HEK293 (cell line): ENCODE results near the gene BCAS3.

Source experiments
- CTCF ChIA-PET: fragments of 350-600 bp; formaldehyde crosslinking; extraction: SDS; loops from one replicate; lab custom pipeline; 2021; ENCODE audit warnings: antibody characterized with exemption; lab: Yijun Ruan, JAX
- POLR2A ChIA-PET: fragments of 300-600 bp; formaldehyde crosslinking; extraction: SDS; loops from one replicate; lab custom pipeline; 2020; ENCODE audit warnings: antibody characterized with exemption, inconsistent platforms; lab: Yijun Ruan, JAX
- H3K27ac ChIP-seq: fragments of 200-500 bp; sonication (Bioruptor generic); 2 replicates; pipeline ENCODE4 v1.5.1; 2014; ENCODE audit warnings: low read depth, low read length, control low read depth, inconsistent platforms; ENCODE audit errors: extremely low read depth
- H3K36me3 ChIP-seq, 2 experiments: fragments of 200-500 bp in 1 of 2; sonication (Bioruptor generic) in 1 of 2; 1 replicate in 1 of 2; 2 replicates in 1 of 2; pipeline ENCODE4 v1.5.1; 2014 to 2017; ENCODE audit warnings: inconsistent platforms in 2 of 2, low read length in 2 of 2; ENCODE audit not compliant: control insufficient read depth in 2 of 2, insufficient read depth in 1 of 2
- H3K4me1 ChIP-seq: fragments of 200-500 bp; sonication (Bioruptor generic); 2 replicates; pipeline ENCODE4 v1.5.1; 2014; ENCODE audit warnings: mild to moderate bottlenecking, low read length, inconsistent platforms; ENCODE audit not compliant: control insufficient read depth, insufficient read depth
- H3K4me3 ChIP-seq: 2 replicates; pipeline ENCODE4 v1.5.1; 2011; ENCODE audit warnings: low read depth, mild to moderate bottlenecking, control low read depth, low read length, moderate library complexity
- H3K9me3 ChIP-seq: fragments of 200-500 bp; sonication (Bioruptor generic); 2 replicates; pipeline ENCODE4 v1.5.1; 2014; ENCODE audit warnings: low read depth, low read length, inconsistent platforms; ENCODE audit not compliant: control insufficient read depth, insufficient read depth
- ATF2 ChIP-seq: fragments of 450-650 bp; formaldehyde crosslinking; IDR thresholded peaks from 2 replicates; pipeline ENCODE4 v1.5.1; 2016; ENCODE audit warnings: missing biosample characterization, missing genetic modification characterization, low read depth
- GLI4 ChIP-seq: fragments of 450-650 bp; formaldehyde crosslinking; IDR thresholded peaks from 2 replicates; pipeline ENCODE4 v1.5.1; 2016; ENCODE audit warnings: missing biosample characterization, missing genetic modification characterization
- GLIS1 ChIP-seq: fragments of 450-650 bp; formaldehyde crosslinking; IDR thresholded peaks from 2 replicates; pipeline ENCODE4 v1.5.1; 2016; ENCODE audit warnings: missing biosample characterization, missing genetic modification characterization
- HOXD13 ChIP-seq: sonication (generic); formaldehyde crosslinking; IDR thresholded peaks from 2 replicates; pipeline ENCODE4 v1.8.0; 2022; ENCODE audit warnings: missing genetic modification reagents, borderline replicate concordance
- SETDB1 ChIP-seq: IDR thresholded peaks from one replicate; pipeline ENCODE4 v1.6.1; 2017; ENCODE audit warnings: mild to moderate bottlenecking, low read length, moderate library complexity, mixed read lengths; ENCODE audit not compliant: insufficient read length
- ZBTB10 ChIP-seq: fragments of 450-650 bp; formaldehyde crosslinking; IDR thresholded peaks from 2 replicates; pipeline ENCODE4 v1.5.1; 2016; ENCODE audit warnings: missing biosample characterization, missing genetic modification characterization
- ZNF10 ChIP-seq: fragments of 450-650 bp; formaldehyde crosslinking; IDR thresholded peaks from 2 replicates; pipeline ENCODE4 v1.5.1; 2017; ENCODE audit warnings: missing biosample characterization, missing genetic modification characterization
- ZNF174 ChIP-seq: fragments of 450-650 bp; formaldehyde crosslinking; IDR thresholded peaks from 2 replicates; pipeline ENCODE4 v1.5.0; 2017; ENCODE audit warnings: missing biosample characterization, mild to moderate bottlenecking, missing genetic modification characterization
- ZNF24 ChIP-seq: fragments of 450-650 bp; formaldehyde crosslinking; IDR thresholded peaks from 2 replicates; pipeline ENCODE4 v1.5.1; 2016; ENCODE audit warnings: missing biosample characterization, missing genetic modification characterization
- ZNF26 ChIP-seq: fragments of 450-650 bp; formaldehyde crosslinking; IDR thresholded peaks from 2 replicates; pipeline ENCODE4 v1.5.1; 2016; ENCODE audit warnings: missing biosample characterization, missing genetic modification characterization
- ZNF394 ChIP-seq: fragments of 450-650 bp; formaldehyde crosslinking; IDR thresholded peaks from 2 replicates; pipeline ENCODE4 v1.5.1; 2016; ENCODE audit warnings: missing biosample characterization, missing genetic modification characterization, mild to moderate bottlenecking, moderate library complexity, borderline replicate concordance
- ZNF48 ChIP-seq: fragments of 450-650 bp; formaldehyde crosslinking; IDR thresholded peaks from 2 replicates; pipeline ENCODE4 v1.5.1; 2016; ENCODE audit warnings: missing biosample characterization, missing genetic modification characterization
- ZNF660 ChIP-seq: fragments of 450-650 bp; IDR thresholded peaks from 2 replicates; pipeline ENCODE4 v1.5.1; 2018; ENCODE audit warnings: missing biosample characterization, mild to moderate bottlenecking, missing genetic modification characterization
- ZNF670 ChIP-seq: fragments of 450-650 bp; formaldehyde crosslinking; IDR thresholded peaks from 2 replicates; pipeline ENCODE4 v1.5.1; 2016; ENCODE audit warnings: missing biosample characterization, missing genetic modification characterization, low read depth
- ZNF768 ChIP-seq: fragments of 450-650 bp; formaldehyde crosslinking; IDR thresholded peaks from 2 replicates; pipeline ENCODE4 v1.5.1; 2018; ENCODE audit warnings: missing biosample characterization, mild to moderate bottlenecking, missing genetic modification characterization
- ZNF791 ChIP-seq: fragments of 450-650 bp; formaldehyde crosslinking; IDR thresholded peaks from 2 replicates; pipeline ENCODE4 v1.5.1; 2016; ENCODE audit warnings: missing biosample characterization, missing genetic modification characterization
- ZNF792 ChIP-seq: fragments of 450-650 bp; formaldehyde crosslinking; IDR thresholded peaks from 2 replicates; pipeline ENCODE4 v1.5.1; 2016; ENCODE audit warnings: missing biosample characterization, missing genetic modification characterization
- ZNF837 ChIP-seq: fragments of 450-650 bp; formaldehyde crosslinking; IDR thresholded peaks from 2 replicates; pipeline ENCODE4 v1.5.1; 2016; ENCODE audit warnings: missing biosample characterization, missing genetic modification characterization
- TF ChIP-seq, protein P1 (sequence below): fragments of 450-650 bp; formaldehyde crosslinking; IDR thresholded peaks from 2 replicates; pipeline ENCODE4 v1.5.1; 2016; ENCODE audit warnings: missing biosample characterization, missing genetic modification characterization

BCAS3 gene

GRCh38 chr17:61057257-61057656 lies 379.6 kb downstream of the BCAS3 start (continued):
- TF ChIP-seq ZNF394 (tag by site-specific recombination), result no peak
- no peak for TF ChIP-seq GLIS1 (tag by site-specific recombination)

GRCh38 chr17:61058066-61058465 lies 380.4 kb downstream of the BCAS3 start:
- ChIA-PET CTCF (interaction anchor here (0.9 kb wide), 1 partner anchor 86 kb away, joined by 4 read pairs; no protein-coding TSS in a partner anchor), POLR2A (no interaction called here)
- H3K36me3 ChIP-seq, result no peaks in the 10 kb centered on the region
- TF ChIP-seq ZNF24 (tag by site-specific recombination) (no peak), ZNF48 (tag by site-specific recombination) (no peak), ZNF837 (tag by site-specific recombination) (no peak)
- H3K9me3 ChIP-seq, result no peaks in the 10 kb centered on the region
- no peak overlapping the region for H3K27ac ChIP-seq
- no peak overlapping the region for H3K4me3 ChIP-seq
- no peaks in the 10 kb centered on the region for H3K4me1 ChIP-seq

DNA sequence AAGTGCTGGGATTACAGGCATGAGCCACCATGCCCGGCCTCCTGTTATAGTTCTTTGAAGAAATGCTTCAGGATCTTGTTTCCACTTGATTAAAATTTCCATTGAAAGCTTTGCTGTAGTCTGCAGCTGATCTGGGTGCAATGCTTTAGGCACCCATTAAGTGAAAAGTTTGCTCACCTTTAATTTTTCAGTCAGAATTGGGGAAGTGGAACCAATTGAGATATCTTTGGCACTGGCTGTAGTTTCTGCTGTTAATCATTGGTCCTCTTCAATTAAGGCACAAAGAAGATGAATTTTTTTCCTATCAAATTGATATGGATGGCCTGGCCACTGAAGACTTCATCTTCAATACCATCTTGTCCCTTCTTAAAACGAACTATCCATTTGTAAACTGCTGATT lies 385.9 kb downstream of the BCAS3 start:
- Histone ChIP-seq H3K4me1 (peaks cover 9% of the 10 kb centered on the region), H3K27ac (no peak overlapping the region), H3K9me3 (no peaks in the 10 kb centered on the region), H3K36me3 (no peaks in the 10 kb centered on the region), H3K4me3 (no peak overlapping the region)
- POLR2A ChIA-PET, result interaction anchor here (1.2 kb wide), 1 partner anchor 336 kb away, joined by 3 read pairs; the partner anchor contains the start of gene TBX2
- CTCF ChIA-PET, result no interaction called here
- TF ChIP-seq ZNF660 (tag by site-specific recombination) (no peak), ZNF768 (tag by site-specific recombination) (no peak), ZNF26 (tag by site-specific recombination) (no peak), ZNF792 (tag by site-specific recombination) (no peak), ZNF174 (tag by site-specific recombination) (no peak), GLI4 (tag by site-specific recombination) (no peak), ZNF791 (no peak), ATF2 (tag by site-specific recombination) (no peak), SETDB1 (no peak), ZNF10 (tag by site-specific recombination) (no peak), HOXD13 (CRISPR knock-in tag) (no peak)

- Histone ChIP-seq H3K36me3 (no peaks in the 10 kb centered on the region), H3K9me3 (no peaks in the 10 kb centered on the region), H3K4me3 (no peak overlapping the region), H3K27ac (no peak overlapping the region), H3K4me1 (peaks cover 9% of the 10 kb centered on the region)
- ChIA-PET CTCF (interaction anchor here (1.2 kb wide), 1 partner anchor 26 kb away, joined by 6 read pairs; no protein-coding TSS in a partner anchor), POLR2A (interaction anchor here (1.2 kb wide), 1 partner anchor 335 kb away, joined by 3 read pairs; the partner anchor contains the start of gene TBX2)
- TF ChIP-seq ZBTB10 (tag by site-specific recombination) (no peak), ZNF670 (tag by site-specific recombination) (no peak)
- TF ChIP-seq, protein P1, sequence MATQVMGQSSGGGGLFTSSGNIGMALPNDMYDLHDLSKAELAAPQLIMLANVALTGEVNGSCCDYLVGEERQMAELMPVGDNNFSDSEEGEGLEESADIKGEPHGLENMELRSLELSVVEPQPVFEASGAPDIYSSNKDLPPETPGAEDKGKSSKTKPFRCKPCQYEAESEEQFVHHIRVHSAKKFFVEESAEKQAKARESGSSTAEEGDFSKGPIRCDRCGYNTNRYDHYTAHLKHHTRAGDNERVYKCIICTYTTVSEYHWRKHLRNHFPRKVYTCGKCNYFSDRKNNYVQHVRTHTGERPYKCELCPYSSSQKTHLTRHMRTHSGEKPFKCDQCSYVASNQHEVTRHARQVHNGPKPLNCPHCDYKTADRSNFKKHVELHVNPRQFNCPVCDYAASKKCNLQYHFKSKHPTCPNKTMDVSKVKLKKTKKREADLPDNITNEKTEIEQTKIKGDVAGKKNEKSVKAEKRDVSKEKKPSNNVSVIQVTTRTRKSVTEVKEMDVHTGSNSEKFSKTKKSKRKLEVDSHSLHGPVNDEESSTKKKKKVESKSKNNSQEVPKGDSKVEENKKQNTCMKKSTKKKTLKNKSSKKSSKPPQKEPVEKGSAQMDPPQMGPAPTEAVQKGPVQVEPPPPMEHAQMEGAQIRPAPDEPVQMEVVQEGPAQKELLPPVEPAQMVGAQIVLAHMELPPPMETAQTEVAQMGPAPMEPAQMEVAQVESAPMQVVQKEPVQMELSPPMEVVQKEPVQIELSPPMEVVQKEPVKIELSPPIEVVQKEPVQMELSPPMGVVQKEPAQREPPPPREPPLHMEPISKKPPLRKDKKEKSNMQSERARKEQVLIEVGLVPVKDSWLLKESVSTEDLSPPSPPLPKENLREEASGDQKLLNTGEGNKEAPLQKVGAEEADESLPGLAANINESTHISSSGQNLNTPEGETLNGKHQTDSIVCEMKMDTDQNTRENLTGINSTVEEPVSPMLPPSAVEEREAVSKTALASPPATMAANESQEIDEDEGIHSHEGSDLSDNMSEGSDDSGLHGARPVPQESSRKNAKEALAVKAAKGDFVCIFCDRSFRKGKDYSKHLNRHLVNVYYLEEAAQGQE (tag by site-specific recombination), result no peak
These were observed 386.7 kb downstream of the BCAS3 start for GRCh38 chr17:61064087-61064951.
